Glomerular endothelial cell (primary cell): ENCODE data around the gene VTCN1. TPM values are rescaled to one million over a fixed set of nuclear protein-coding genes. Genes with fewer than 3 reads are reported as not detected.
"Not testable (repeated sequence)": the region's sequence is repeated elsewhere in the genome, so short reads cannot be mapped to it uniquely, and the experiment has no call there.

Experiments
- DNase-seq: peaks from one replicate; pipeline ENCODE4 v3.0.0-alpha.2; 2011; ENCODE audit warnings: low read depth, low spot score; ENCODE audit errors: extremely low read depth
- total RNA-seq: library from RNA; depleted of rRNA; stranded (reverse); fragments of >200 nt; gene quantifications from 2 replicates; pipeline ENCODE4 v1.2.3, GENCODE V29; 2015

VTCN1 gene
- total RNA-seq, 1 donor from 2014 or later: not detected

GRCh38 chr1:117128323-117129079 lies 82.2 kb downstream of the VTCN1 start:
- peak; percentile 48 for DNase-seq

GRCh38 chr1:117127795-117128194 lies 82.9 kb downstream of the VTCN1 start:
- DNase-seq: no peak

GRCh38 chr1:117124661-117125060 lies 86.1 kb downstream of the VTCN1 start:
- no peak for DNase-seq

GRCh38 chr1:117123274-117123673 lies 87.5 kb downstream of the VTCN1 start:
- DNase-seq: no peak

GRCh38 chr1:117122330-117123025 lies 88.2 kb downstream of the VTCN1 start:
- no peak for DNase-seq

GRCh38 chr1:117121589-117122329 lies 89.0 kb downstream of the VTCN1 start, which contains the start of gene TRIM45:
Gene TRIM45, minus strand, starts transcription at chr1:117121749. Its CDS starts 548 bp downstream, at chr1:117121201.
- DNase-seq: peak; percentile 80

- no peak for DNase-seq
Measured at GRCh38 chr1:117120774-117121588, 89.7 kb downstream of the VTCN1 start.

GRCh38 chr1:117119144-117119543 lies 91.6 kb downstream of the VTCN1 start:
- DNase-seq: not testable (repeated sequence)

- no peak for DNase-seq
Measured at GRCh38 chr1:117118137-117118536, 92.6 kb downstream of the VTCN1 start.

- no peak for DNase-seq
Measured at GRCh38 chr1:117117697-117118096, 93.0 kb downstream of the VTCN1 start.

GRCh38 chr1:117116784-117117130 lies 94.0 kb downstream of the VTCN1 start:
- DNase-seq: no peak

GRCh38 chr1:117116090-117116783 lies 94.5 kb downstream of the VTCN1 start:
- DNase-seq: no peak

GRCh38 chr1:117114877-117115276 lies 95.8 kb downstream of the VTCN1 start:
- no peak for DNase-seq

GRCh38 chr1:117113199-117113598 lies 97.5 kb downstream of the VTCN1 start:
- no peak for DNase-seq

- no peak for DNase-seq
Measured at GRCh38 chr1:117112047-117112717, 98.5 kb downstream of the VTCN1 start.

- no peak for DNase-seq
Measured at GRCh38 chr1:117110774-117111173, 100.0 kb downstream of the VTCN1 start.

- no peak for DNase-seq
Measured at GRCh38 chr1:117107364-117107763, 103.4 kb downstream of the VTCN1 start.

- no peak for DNase-seq
Measured at GRCh38 chr1:117106478-117106877, 104.2 kb downstream of the VTCN1 start.

- DNase-seq: no peak
Measured at GRCh38 chr1:117105722-117106121, 105.0 kb downstream of the VTCN1 start.
